Measurements from ENCODE around the gene RAB6B. TPM values are rescaled to one million over a fixed set of nuclear protein-coding genes. Genes with fewer than 3 reads are reported as not detected.
A peak's percentile ranks its signal among the peaks of the same experiment; 100 is the strongest.

Gene RAB6B
- total RNA-seq, 2 donors from 2014 or later: 2.2 to 3.0 TPM

DNA sequence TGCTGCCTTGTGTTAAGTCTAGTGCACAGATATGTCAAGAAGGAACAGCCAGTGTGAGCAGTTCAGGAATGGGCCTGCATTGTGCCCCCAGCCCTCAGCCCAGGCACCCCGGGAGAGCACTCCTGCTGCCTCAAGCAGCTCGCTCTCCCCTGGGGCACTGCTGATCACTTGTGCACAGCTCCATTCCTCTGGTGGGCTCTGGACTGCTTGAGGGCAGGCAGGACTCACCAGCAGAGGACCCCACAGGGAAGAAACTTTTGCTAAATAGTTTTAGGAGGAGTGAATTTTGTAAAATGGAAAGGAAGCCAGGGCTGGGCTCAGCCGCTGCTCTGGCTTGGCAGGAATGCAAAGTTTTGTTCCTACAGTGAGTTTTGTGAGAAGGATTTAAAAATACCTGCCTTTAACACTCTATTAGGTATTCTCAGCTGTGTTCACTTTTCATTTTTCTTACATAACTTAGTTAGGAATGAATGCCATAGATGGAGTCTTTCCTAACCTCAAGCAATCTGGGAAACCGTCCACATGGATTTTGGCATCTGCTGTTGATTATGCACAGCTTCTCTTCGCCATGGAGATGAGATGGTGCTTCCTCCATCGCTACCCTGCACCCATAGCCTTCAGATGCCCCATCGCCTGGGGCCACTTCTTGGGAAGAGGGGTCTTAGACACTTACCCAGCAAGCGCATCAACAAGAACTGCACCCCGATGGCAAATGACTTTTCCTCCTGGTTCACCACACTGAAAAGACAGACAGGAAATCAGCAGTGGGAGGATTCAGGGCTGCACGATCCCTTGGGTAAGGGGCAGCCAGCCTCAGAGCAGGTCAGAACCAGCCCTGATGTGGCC is 42.3 kb upstream of the RAB6B start:
- H3K27me3 Mint-ChIP-seq (ENCODE audit: insufficient read depth): no peaks in the 10 kb centered on the region
- H3K9ac ChIP-seq (ENCODE audit: extremely low read depth, low read length, poor library complexity, severe bottlenecking): no peak overlapping the region
- 92 to 94% methylated on average over 7 to 10 of the region's 10 CpGs for WGBS, 2 experiments (ENCODE audit: insufficient coverage in 1 of 2, insufficient read length in 1 of 2)
- H3K4me1 ChIP-seq (ENCODE audit: control insufficient read depth, insufficient read depth, low read length): no peaks in the 10 kb centered on the region
- H3K27me3 ChIP-seq (ENCODE audit: control insufficient read depth, insufficient read depth, low read length, poor library complexity, severe bottlenecking): no peaks in the 10 kb centered on the region
- H3K9me3 Mint-ChIP-seq: no peaks in the 10 kb centered on the region
- peaks cover 69% of the 10 kb centered on the region for H3K36me3 Mint-ChIP-seq (ENCODE audit: low read depth)
- no peak overlapping the region for H3K4me3 Mint-ChIP-seq
- no peak overlapping the region for H3K27ac Mint-ChIP-seq
- TF ChIP-seq, protein P1, sequence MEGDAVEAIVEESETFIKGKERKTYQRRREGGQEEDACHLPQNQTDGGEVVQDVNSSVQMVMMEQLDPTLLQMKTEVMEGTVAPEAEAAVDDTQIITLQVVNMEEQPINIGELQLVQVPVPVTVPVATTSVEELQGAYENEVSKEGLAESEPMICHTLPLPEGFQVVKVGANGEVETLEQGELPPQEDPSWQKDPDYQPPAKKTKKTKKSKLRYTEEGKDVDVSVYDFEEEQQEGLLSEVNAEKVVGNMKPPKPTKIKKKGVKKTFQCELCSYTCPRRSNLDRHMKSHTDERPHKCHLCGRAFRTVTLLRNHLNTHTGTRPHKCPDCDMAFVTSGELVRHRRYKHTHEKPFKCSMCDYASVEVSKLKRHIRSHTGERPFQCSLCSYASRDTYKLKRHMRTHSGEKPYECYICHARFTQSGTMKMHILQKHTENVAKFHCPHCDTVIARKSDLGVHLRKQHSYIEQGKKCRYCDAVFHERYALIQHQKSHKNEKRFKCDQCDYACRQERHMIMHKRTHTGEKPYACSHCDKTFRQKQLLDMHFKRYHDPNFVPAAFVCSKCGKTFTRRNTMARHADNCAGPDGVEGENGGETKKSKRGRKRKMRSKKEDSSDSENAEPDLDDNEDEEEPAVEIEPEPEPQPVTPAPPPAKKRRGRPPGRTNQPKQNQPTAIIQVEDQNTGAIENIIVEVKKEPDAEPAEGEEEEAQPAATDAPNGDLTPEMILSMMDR (conservative IDR thresholded peaks at IDR 0.05): no peak
- H3K36me3 ChIP-seq (ENCODE audit: control insufficient read depth, insufficient read depth, low read length): peaks cover 59% of the 10 kb centered on the region
- no peaks in the 10 kb centered on the region for H3K4me1 Mint-ChIP-seq
- H3K27ac ChIP-seq (ENCODE audit: low read depth, low read length): no peak overlapping the region
- peak; percentile 42 for DNase-seq
- H3K9me3 ChIP-seq (ENCODE audit: control insufficient read depth, low read length): no peaks in the 10 kb centered on the region
- H3K4me3 ChIP-seq (ENCODE audit: low read length): no peak overlapping the region

DNA sequence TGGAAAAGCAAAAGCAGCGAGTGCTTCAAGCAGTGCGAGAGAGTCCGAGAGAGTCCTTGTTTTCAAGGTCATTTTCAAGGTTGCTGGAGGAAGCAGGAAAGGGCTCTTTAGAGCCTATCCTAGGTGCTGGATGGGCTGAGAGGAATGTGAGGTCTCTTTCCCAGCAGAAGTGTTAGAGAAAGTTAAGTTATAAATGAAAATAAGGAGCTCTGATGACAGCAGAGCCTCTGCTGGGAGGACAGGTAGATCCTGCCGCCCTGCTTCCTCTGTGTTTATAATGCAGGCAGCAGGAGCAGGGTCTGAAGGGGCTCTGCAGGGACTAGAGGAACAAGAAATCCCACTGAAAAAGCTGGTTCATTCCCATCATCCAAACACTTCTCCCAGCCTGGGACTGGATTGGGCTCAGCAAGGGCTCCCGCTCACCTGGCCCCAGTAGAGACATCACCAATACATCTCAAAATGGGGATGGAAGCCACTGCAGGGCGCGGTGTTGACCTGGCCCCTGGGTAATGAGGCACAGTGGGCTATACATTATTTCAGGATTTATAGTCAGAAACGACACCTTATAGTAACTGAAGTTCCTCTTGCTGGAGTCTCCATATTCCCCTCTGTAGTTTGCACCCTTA is 41.5 kb upstream of the RAB6B start:
- no peaks in the 10 kb centered on the region for H3K9me3 ChIP-seq (ENCODE audit: control insufficient read depth, low read length)
- no peaks in the 10 kb centered on the region for H3K4me1 Mint-ChIP-seq
- no peak overlapping the region for H3K27ac Mint-ChIP-seq
- H3K4me3 Mint-ChIP-seq: no peak overlapping the region
- no peaks in the 10 kb centered on the region for H3K4me1 ChIP-seq (ENCODE audit: control insufficient read depth, insufficient read depth, low read length)
- WGBS, 2 experiments (ENCODE audit: insufficient coverage in 1 of 2, insufficient read length in 1 of 2): 91 to 97% methylated on average over 6 to 8 of the region's 8 CpGs
- H3K9me3 Mint-ChIP-seq: no peaks in the 10 kb centered on the region
- H3K27me3 ChIP-seq (ENCODE audit: control insufficient read depth, insufficient read depth, low read length, poor library complexity, severe bottlenecking): no peaks in the 10 kb centered on the region
- H3K36me3 Mint-ChIP-seq (ENCODE audit: low read depth): peaks cover 66% of the 10 kb centered on the region
- H3K27ac ChIP-seq (ENCODE audit: low read depth, low read length): no peak overlapping the region
- H3K36me3 ChIP-seq (ENCODE audit: control insufficient read depth, insufficient read depth, low read length): peaks cover 54% of the 10 kb centered on the region
- TF ChIP-seq, protein P1 (conservative IDR thresholded peaks at IDR 0.05): no peak
- H3K27me3 Mint-ChIP-seq (ENCODE audit: insufficient read depth): no peaks in the 10 kb centered on the region
- no peak overlapping the region for H3K9ac ChIP-seq (ENCODE audit: extremely low read depth, low read length, poor library complexity, severe bottlenecking)
- DNase-seq: peak; percentile 35
- no peak overlapping the region for H3K4me3 ChIP-seq (ENCODE audit: low read length)

DNA sequence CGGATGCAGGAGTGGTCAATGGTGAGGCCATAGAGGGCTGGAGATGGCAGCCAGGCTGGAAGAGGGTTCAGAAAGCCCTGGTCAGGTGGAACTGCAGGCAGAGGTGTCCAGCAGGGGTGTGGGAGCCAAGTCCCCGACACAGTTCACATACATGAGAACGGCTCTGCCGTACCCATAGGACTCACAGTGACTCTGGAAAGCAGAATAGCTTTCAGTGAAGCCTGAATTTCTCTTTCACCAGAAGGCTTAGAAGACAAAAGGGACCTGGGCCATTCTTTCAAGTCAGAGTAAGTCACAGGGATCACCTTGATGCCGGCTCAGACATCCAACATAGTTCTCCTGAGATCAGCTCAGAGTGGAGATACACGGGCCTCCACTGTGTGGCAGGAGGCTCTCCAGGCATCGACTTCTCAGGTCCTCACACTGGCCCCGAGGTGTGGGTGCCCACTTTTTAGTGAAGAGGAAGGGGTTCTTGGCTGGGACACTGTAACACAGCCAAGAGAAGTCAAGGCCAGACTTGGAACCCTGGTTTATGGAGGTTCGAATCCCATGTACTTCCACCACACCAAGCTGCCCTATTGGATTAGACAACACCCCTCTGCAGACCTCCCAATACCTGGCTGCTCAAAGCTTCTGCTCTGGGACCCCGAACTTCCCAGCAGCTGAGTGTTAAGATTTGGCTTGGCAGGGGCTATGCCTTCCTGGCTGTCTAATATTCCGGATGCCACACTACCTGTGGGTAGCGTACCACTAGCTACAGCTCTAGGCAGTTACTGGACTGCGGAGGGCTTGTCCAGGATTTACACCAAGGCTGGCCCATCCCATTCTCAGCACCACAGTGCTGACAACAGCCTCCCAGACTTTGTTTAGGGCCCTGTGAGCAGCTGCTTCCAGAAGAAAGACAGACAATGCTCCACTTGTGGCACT is 40.4 kb upstream of the RAB6B start:
- no peak overlapping the region for H3K4me3 Mint-ChIP-seq
- no peaks in the 10 kb centered on the region for H3K27me3 Mint-ChIP-seq (ENCODE audit: insufficient read depth)
- TF ChIP-seq, protein P1 (conservative IDR thresholded peaks at IDR 0.05): no peak
- peaks cover 60% of the 10 kb centered on the region for H3K36me3 Mint-ChIP-seq (ENCODE audit: low read depth)
- no peak overlapping the region for H3K27ac Mint-ChIP-seq
- Histone ChIP-seq H3K9me3 (ENCODE audit: control insufficient read depth, low read length) (no peaks in the 10 kb centered on the region), H3K27me3 (ENCODE audit: control insufficient read depth, insufficient read depth, low read length, poor library complexity, severe bottlenecking) (no peaks in the 10 kb centered on the region), H3K9ac (ENCODE audit: extremely low read depth, low read length, poor library complexity, severe bottlenecking) (no peak overlapping the region), H3K27ac (ENCODE audit: low read depth, low read length) (no peak overlapping the region), H3K4me1 (ENCODE audit: control insufficient read depth, insufficient read depth, low read length) (no peaks in the 10 kb centered on the region), H3K36me3 (ENCODE audit: control insufficient read depth, insufficient read depth, low read length) (peaks cover 48% of the 10 kb centered on the region), H3K4me3 (ENCODE audit: low read length) (no peak overlapping the region)
- DNase-seq: no peak
- WGBS, 2 experiments (ENCODE audit: insufficient coverage in 1 of 2, insufficient read length in 1 of 2): 92 to 94% methylated on average over 11 to 13 of the region's 13 CpGs
- no peaks in the 10 kb centered on the region for H3K4me1 Mint-ChIP-seq
- no peaks in the 10 kb centered on the region for H3K9me3 Mint-ChIP-seq

Data from endodermal cell (in vitro differentiated cells).